Stimulated activated CD8-positive, alpha-beta memory T cell treated with anti-CD3 and anti-CD28 coated beads, Interleukin-4, amount 100 ng/mL, for 1 hour (primary cell): ENCODE measurements around the gene BCL2.
A peak's percentile ranks its signal among the peaks of the same experiment; 100 is the strongest.

Source experiments
- DNase-seq, 2 donors: peaks; one replicate each; pipeline ENCODE4 v3.0.0-alpha.2; 2020; ENCODE audit warnings: low read depth in 2 of 2, low spot score in 1 of 2

BCL2 gene

GRCh38 chr18:63146828-63147409 is 172.7 kb downstream of the BCL2 start:
- no peak for DNase-seq

- no peak for DNase-seq
Measured at GRCh38 chr18:63145851-63146555, 173.6 kb downstream of the BCL2 start.

- no peak for DNase-seq
Measured at GRCh38 chr18:63145166-63145850, 174.3 kb downstream of the BCL2 start.

DNA sequence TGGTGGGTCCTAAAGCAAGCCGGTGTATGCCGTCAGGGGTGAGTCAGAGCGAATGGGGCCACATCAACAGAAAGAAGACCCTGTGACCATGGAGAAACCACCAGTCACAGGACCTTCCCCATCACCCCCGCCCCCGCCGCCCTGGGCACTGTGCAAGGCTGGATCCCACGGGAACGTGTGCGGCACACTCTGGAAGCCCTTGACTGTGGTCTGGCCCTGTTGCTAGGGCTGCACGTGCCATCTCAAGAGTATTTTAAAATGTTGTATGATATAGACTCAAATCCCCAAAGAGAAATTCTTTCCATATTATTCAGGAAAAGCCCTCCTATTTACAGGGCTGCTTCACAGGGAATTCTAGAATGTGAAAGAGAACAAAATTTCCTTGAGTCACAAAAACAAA is 174.8 kb downstream of the BCL2 start:
- no peak for DNase-seq

- DNase-seq = no peak
Measured at GRCh38 chr18:63143330-63143771, 176.2 kb downstream of the BCL2 start.

DNA sequence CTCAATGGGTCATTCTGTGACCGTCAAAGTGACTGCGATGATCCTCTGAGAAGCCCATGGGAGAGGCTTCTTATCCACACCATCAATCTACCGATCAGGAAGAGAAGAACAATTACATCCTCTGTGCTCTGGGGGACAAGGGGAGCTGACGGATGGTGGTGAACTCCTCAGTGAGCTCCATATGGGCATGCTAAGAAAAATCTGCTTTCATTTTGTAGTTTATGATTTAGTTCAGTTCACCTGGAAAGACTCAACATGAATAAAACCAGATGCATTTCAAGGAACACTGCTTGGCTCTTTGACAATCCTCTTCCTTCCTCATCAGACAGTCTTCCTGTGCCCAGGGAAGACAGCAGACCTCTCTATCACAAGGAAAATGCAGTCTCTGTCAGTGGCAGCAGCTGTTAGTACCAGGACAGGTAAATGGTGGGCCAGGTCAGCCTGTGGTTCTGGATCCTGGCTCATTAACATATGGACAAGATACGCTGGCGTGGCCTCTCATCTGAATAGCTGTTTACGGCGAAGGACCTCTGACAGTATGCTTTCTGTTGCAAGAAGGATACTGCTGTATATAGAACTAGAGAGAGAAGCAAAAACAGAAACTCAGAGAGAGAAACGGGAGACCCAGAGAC is 176.9 kb downstream of the BCL2 start:
- DNase-seq = no peak

- no peak for DNase-seq
Measured at GRCh38 chr18:63141778-63142176, 177.8 kb downstream of the BCL2 start.

GRCh38 chr18:63140997-63141777 is 178.4 kb downstream of the BCL2 start:
- no peak for DNase-seq

DNA sequence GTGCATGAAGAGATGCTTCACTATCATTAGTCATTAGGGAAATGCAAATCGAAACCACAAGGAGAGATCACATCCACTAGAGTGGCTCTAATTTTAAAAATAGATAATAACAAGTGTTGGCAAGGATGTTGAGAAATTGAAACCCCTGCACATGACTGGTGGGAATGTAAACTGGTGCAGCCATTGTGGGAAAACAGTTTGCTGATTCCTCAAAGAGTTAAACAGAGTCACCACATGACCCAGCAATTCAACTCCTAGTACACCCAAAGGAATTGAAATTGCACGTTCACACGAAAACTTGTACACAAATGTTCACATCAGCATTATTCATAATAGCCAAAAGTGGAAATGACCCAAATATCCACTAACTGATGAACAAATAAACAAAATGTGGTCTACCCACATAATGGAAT is 179.5 kb downstream of the BCL2 start:
- DNase-seq = no peak

DNA sequence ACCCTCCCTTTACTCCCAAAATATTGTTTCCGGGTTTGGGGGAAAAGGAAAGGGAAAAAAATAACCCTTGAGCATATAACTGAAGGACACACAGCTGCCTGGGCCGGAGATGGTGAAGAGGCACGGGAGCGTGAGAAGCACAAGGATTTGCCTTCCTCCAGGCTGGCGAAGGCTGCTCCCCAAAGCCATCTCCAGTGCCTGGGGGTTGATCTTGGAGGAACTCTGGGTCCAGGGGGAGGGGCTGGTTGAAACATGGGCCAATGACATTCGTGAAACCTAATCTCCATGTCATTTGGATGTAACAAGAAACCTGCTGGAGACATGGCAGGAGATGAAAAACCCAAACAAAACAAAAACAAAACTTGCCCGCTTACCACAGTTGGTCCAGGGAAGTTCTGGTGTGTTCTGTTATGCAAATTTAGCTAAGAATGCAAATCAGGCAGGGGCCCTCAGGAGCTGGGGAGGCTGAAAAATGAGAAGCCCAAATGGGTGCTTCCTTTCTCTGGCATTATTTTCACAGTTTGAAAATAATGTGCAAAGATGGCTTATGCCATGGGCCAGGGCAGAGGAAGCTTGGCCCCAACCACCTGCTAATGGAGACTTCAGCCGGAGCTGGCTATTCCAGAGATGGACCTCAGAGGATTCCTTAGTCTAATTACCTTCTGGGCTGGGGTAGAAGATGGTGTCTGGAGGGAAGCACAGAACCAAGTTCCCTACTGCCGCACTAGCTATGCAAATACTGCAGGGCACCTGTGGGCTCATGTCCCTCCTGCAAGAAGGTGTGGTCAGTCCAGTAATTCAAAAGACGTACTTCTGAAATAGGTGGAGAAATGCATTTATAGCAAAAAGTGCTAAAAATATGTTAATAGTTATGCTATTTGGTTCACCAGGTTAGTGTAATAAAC is 180.9 kb downstream of the BCL2 start:
- no peak for DNase-seq

GRCh38 chr18:63137999-63138435 is 181.6 kb downstream of the BCL2 start:
- DNase-seq = no peak

- no peak for DNase-seq
Measured at GRCh38 chr18:63135101-63135500, 184.5 kb downstream of the BCL2 start.

- no peak for DNase-seq
Measured at GRCh38 chr18:63132819-63133200, 186.8 kb downstream of the BCL2 start.

- DNase-seq = no peak
Measured at GRCh38 chr18:63131959-63132818, 187.4 kb downstream of the BCL2 start.

DNA sequence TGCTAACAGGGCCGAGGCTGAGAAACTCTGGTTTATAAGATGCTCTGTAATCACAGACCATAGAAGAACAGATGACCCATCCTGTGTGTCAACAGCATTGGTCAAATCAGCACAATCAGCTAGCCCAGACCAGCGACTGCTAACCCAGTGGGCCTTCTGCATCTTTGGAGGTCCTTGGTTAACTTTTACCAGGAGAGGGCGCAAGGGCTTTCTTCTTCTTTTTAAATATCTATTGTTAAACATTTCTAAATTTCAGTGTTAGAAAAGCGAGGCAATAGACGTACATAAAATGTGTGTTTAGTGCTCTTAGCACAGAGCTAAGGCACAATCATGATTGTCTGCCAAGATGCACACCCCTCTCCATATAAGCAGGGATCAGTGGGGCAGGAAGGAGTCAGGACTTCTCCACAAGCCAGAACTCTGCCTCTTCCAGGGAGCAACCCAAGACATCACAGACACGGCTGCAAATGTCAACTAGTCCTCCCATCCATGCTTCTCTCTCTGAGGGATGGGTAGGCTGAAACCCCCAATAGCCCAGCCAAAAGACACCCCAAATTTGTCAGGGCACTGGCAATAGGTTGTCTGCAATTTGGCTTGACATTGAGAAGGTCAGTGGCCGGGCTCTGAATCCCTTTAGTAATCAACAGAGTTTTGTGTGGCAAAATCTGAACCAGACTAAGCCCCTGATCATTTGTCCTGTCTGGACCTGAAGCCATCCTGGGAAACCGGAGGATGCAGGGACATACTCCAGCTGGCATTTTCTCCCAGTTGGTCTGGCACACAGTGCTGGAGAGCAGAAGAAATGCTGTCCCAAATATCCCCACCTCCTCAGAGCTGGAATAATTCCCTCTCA is 188.2 kb downstream of the BCL2 start:
- peak in 1 of 2 donors; percentile 39 for DNase-seq

DNA sequence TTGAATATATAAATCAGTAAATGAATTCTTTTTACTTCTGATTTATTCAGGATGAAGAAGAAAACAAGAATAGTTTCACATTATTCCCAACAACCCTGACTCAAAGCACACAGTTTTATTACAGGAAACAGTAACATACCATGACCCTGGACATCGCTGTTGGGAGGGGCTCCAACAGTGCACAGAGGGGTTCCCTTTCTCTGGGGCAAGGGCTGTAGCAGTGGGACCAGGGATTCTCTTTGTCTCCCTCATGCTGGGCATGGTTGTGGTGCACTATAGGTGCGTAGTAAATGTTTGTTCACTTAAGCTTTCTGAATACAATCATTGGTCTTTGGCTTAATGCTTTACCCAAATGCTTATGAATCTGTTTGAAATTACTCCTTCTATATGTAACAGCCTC is 189.4 kb downstream of the BCL2 start:
- no peak for DNase-seq

DNA sequence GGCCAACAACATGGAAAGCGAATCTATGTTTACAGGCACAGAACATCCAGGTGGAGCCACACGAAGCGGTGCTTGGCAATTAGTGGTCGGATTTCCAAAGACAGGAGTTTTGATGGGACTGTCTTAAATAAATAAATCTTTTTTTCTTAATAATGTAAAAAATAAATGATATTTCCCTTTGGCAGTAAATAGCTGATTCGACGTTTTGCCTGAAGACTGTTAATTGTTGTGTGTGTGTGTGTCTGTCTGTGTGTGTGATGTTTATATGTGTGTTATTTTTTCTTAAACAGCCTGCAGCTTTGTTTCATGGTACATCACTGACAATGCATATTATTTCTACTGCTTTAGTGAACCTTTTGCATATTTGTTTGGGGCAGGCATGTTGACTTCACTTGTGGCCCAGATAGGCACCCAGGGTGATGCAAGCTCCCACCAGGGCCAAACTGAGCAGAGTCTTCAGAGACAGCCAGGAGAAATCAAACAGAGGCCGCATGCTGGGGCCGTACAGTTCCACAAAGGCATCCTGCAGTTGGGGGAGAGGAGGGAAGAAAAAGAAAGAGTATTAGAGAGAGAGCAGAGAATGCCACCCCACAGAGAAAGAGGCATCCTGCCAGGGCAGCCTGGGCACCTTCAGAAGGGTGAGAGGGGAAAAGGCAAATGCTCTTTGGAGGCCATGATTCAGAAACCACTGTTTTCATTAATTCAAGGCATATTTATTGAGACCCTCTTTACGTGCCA is 191.2 kb downstream of the BCL2 start:
- no peak for DNase-seq
